ENCODE data around the gene CDH16. TPM values are rescaled to one million over a fixed set of nuclear protein-coding genes. Genes with fewer than 3 reads are reported as not detected.

The CDH16 gene
- not detected in 2 replicates for total RNA-seq

GRCh38 chr16:66918803-66919568, at the start of gene CDH16:
CDH16 (minus strand) TSS chr16:66918885; CDS start chr16:66918065, 820 bp downstream.

GRCh38 chr16:66961065-66961744, 42.5 kb upstream of the CDH16 start, which contains the start of gene CES3:
CES3 (plus strand) TSS chr16:66961266; CDS start chr16:66961308, 42 bp downstream.

GRCh38 chr16:66935314-66936011, 16.8 kb upstream of the CDH16 start, which contains the start of gene CES2:
CES2 (plus strand) TSS chr16:66935516; CDS start chr16:66935636, 120 bp downstream.

DNA sequence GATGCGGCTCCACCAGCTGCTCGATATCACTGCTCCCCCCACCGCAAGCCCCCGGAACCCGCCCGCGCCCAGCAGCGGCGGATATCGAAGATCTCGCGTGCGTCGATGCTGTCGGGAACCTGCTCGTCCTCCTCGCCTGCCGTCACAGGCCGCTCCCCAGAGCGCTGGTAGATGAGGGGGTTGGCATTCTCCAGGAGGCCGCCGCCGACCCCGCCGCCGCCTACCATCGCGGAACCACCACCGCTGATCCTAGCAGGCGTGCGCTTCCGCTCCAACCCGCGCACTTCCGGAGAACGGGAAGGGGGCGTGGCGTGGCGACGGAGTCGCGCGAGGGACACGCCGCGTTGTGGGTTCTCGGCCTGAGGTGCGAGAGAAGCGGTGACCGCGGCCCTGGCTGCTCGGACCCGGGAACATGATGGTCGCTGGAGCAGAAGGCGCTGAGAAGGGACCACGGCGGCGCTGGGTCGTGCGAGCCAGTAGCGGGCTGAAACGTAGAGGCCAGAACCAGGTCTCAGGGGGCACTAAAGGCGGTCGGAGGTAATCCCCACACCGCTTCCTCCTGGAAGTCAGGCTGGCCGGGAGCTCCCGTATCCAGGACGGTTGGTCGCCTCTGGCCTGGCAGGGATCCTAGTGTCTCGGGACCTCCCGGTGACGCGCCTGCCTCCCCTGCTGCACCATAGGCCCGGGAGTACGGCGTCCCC, 15.6 kb upstream of the CDH16 start, which contains the start of gene CIAO2B:
Gene CIAO2B (minus strand): TSS at position 265 of the 701 bp plus-strand sequence. CDS start 38 bp downstream, at position 227.

DNA sequence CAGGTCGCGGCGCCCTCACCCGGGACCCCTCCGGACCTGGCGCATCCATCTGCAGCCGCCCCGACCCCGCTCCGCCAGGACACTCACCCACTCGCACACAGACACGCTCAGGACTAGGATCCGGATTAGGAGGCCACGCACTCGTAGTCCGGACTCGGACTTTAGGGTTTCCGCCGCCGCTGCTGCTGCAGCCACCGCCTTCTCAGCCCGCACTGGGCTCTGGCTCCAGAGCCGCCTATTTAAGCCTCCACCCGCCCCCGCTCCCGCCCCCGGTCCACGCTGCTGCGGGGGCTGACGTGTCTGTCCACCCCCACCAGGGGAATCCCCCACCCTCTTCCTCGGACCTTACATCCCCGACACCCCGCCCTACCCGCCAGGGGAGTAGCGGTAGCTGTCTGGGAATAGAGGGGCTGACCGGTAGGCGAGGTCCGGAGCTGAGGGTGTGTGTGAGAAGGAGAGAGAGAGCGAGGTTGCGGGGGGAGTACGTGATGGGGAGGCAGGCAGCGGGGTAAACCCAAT, 6.7 kb upstream of the CDH16 start, which contains the start of gene RRAD:
Gene RRAD (minus strand): TSS at position 214 of the 519 bp plus-strand sequence. CDS start 356 bp downstream, outside the sequence.

DNA sequence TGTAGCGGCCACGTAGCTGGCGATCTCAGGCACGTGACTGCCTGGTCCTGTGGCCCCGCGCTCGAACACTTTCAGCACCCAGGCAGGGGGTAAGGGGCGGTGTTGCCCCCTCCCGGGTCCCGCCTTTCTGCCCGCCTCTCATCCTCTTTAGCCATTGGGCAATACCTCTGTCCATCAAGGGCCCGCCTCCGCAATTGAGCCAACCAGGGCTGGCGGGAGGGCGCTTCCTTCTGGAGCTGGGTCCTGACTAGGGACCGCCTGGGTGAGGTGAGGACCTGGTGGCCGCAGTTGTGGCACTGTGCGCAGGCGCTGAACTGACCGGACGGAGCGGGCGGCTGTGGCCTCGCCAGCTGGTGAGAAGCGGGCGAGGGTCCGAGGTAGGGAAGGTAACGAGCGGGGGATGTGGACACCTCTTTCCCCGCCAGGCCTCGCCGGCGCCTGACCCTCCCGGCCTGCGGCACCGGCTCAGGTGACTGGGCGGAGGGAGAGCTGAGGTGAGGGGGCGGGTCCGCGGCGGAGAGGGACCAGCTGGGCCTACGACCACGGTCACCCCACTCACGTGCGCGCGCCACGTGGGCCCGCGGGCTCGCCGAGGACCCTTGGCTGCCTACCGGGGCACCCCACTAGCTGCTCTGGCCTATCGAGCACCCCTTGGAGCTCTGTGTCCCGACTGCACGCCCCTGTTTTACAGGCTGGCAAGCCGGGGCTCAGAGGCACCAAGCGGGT, 38.2 kb downstream of the CDH16 start, which contains the start of gene PDP2:
Gene PDP2 (plus strand): TSS at position 228 of the 726 bp plus-strand sequence. CDS start 3,770 bp downstream, outside the sequence.

Other genes with a start within 250 kb of the CDH16 start
- gene CMTM4, start 222.1 kb downstream of the CDH16 start, total RNA-seq: 17.5 and 23.0 TPM in 2 replicates
- gene DYNC1LI2, start 167.3 kb downstream of the CDH16 start, total RNA-seq: 164 and 205 TPM in 2 replicates
- under 0.01 TPM in 1 of 2 replicates, not detected in the other for gene TERB1, start 117.3 kb downstream of the CDH16 start, total RNA-seq
- gene NAE1, start 87.9 kb downstream of the CDH16 start, total RNA-seq: 63.5 and 78.5 TPM in 2 replicates
- not detected in 2 replicates for gene CA7, start 74.5 kb downstream of the CDH16 start, total RNA-seq
- gene PDP2, start 38.4 kb downstream of the CDH16 start, total RNA-seq: 8.0 and 20.1 TPM in 2 replicates
- 21.1 and 37.4 TPM in 2 replicates for gene RRAD, start 6.7 kb upstream of the CDH16 start, total RNA-seq
- 139 and 204 TPM in 2 replicates for gene CIAO2B, start 15.5 kb upstream of the CDH16 start, total RNA-seq
- 18.4 and 32.4 TPM in 2 replicates for gene CES2, start 16.6 kb upstream of the CDH16 start, total RNA-seq
- gene CES3, start 42.4 kb upstream of the CDH16 start, total RNA-seq: 0.65 and 0.89 TPM in 2 replicates
- 1.3 and 3.0 TPM in 2 replicates for gene CES4A, start 69.7 kb upstream of the CDH16 start, total RNA-seq
- 98.3 and 162 TPM in 2 replicates for gene CBFB, start 110.3 kb upstream of the CDH16 start, total RNA-seq
- gene PHAF1, start 191.1 kb upstream of the CDH16 start, total RNA-seq: 12.2 and 20.3 TPM in 2 replicates
- gene B3GNT9, start 232.1 kb upstream of the CDH16 start, total RNA-seq: 33.4 and 51.1 TPM in 2 replicates
- gene TRADD, start 241.0 kb upstream of the CDH16 start, total RNA-seq: 16.5 and 19.0 TPM in 2 replicates
- 11.6 and 13.1 TPM in 2 replicates for gene FBXL8, start 241.1 kb upstream of the CDH16 start, total RNA-seq
- gene HSF4, start 245.9 kb upstream of the CDH16 start, total RNA-seq: 6.5 and 7.9 TPM in 2 replicates